Measurements from ENCODE around the gene ZBTB12.
"Not testable (repeated sequence)": the region's sequence is repeated elsewhere in the genome, so short reads cannot be mapped to it uniquely, and the experiment has no call there.

ZBTB12 gene

GRCh38 chr6:31871046-31871659 lies 30.7 kb downstream of the ZBTB12 start:
- no peak for DNase-seq (ENCODE audit: low spot score)
- in situ Hi-C loops (cut with MboI; ENCODE audit: low pct_unique_long_range_greater_than_20kb, low sequenced_read_pairs, unreplicated experiment): no loop called here
- TF ChIP-seq, protein P1, sequence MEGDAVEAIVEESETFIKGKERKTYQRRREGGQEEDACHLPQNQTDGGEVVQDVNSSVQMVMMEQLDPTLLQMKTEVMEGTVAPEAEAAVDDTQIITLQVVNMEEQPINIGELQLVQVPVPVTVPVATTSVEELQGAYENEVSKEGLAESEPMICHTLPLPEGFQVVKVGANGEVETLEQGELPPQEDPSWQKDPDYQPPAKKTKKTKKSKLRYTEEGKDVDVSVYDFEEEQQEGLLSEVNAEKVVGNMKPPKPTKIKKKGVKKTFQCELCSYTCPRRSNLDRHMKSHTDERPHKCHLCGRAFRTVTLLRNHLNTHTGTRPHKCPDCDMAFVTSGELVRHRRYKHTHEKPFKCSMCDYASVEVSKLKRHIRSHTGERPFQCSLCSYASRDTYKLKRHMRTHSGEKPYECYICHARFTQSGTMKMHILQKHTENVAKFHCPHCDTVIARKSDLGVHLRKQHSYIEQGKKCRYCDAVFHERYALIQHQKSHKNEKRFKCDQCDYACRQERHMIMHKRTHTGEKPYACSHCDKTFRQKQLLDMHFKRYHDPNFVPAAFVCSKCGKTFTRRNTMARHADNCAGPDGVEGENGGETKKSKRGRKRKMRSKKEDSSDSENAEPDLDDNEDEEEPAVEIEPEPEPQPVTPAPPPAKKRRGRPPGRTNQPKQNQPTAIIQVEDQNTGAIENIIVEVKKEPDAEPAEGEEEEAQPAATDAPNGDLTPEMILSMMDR (IDR thresholded peaks at IDR 0.05; ENCODE audit: extremely low read depth, insufficient read depth, missing control alignments): no peak

GRCh38 chr6:31870385-31870921 lies 31.4 kb downstream of the ZBTB12 start:
- TF ChIP-seq, protein P1 (IDR thresholded peaks at IDR 0.05; ENCODE audit: extremely low read depth, insufficient read depth, missing control alignments): peak; percentile 28
- DNase-seq (ENCODE audit: low spot score): no peak
- in situ Hi-C loops (cut with MboI; ENCODE audit: low pct_unique_long_range_greater_than_20kb, low sequenced_read_pairs, unreplicated experiment): no loop called here

DNA sequence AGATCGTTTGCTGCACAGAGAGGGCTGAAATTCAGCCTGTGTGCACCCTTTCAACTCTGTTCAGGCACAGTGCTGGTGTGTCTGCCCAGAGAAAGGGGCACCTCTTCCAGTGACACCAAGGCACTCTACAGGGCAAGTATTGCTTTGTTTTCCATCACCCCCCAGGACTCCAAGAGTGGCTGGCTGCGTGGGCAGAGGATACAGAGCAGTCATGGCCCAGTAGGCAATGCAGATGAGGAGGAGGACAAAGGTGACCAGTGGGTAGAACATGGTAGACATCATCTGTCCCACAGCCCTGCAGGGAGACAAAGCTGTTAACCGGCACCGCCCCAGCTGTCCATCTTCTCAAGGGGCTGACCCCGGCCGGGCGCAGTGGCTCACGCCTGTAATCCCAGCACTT lies 32.5 kb downstream of the ZBTB12 start:
- TF ChIP-seq, protein P1 (IDR thresholded peaks at IDR 0.05; ENCODE audit: extremely low read depth, insufficient read depth, missing control alignments): no peak
- no peak for DNase-seq (ENCODE audit: low spot score)
- in situ Hi-C loops (cut with MboI; ENCODE audit: low pct_unique_long_range_greater_than_20kb, low sequenced_read_pairs, unreplicated experiment): no loop called here

- in situ Hi-C loops (cut with MboI; ENCODE audit: low pct_unique_long_range_greater_than_20kb, low sequenced_read_pairs, unreplicated experiment); DNase-seq (ENCODE audit: low spot score): not testable (repeated sequence)
Measured at GRCh38 chr6:31868658-31868971, 33.3 kb downstream of the ZBTB12 start.

DNA sequence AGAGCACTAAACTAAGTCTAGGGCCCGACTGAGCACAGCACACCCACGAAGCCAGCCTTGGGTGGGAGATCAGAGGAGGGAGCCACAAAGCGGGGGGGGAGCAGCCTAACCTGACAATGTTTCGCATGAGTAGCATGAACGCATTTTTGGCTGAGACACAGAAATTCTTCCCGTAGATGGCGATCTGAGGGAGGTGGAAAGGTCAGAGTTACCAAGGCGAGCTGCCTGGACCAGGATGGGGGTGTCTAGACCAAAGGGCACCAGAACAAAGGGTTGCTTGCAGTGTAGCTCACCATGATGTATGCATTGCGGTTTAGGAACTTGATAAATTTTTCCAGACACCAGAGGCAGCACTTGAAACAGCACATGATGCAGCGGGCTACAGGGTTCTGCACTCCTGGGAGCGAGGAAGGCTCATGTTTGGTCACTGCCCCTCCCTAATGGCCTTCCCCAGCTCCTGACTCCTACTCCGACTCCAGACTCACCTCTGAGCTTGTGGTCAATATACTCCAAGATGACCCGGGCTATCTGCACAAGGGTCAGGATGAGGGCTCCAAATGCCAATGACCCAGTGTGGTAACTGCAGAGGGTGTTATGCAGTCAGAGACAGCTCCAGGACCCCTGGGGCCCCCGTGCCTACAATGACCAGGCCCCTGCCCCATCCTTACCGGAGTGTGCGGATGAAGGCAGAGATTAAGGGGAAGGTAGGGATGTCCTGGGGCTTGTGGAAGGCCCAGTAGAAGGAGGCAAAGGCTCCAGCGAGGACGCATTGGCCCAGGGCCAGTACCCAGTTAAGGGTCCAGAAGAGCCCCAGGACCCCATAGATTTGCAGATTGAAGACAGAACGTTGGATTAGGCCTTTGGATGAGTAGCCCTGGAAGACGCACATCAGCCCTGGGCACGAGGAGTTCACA lies 36.4 kb downstream of the ZBTB12 start:
- in situ Hi-C loops (cut with MboI; ENCODE audit: low pct_unique_long_range_greater_than_20kb, low sequenced_read_pairs, unreplicated experiment): no loop called here
- TF ChIP-seq, protein P1 (IDR thresholded peaks at IDR 0.05; ENCODE audit: extremely low read depth, insufficient read depth, missing control alignments): no peak
- DNase-seq (ENCODE audit: low spot score): no peak

GRCh38 chr6:31864818-31865204 lies 37.1 kb downstream of the ZBTB12 start:
- DNase-seq (ENCODE audit: low spot score): no peak
- TF ChIP-seq, protein P1 (IDR thresholded peaks at IDR 0.05; ENCODE audit: extremely low read depth, insufficient read depth, missing control alignments): no peak
- in situ Hi-C loops (cut with MboI; ENCODE audit: low pct_unique_long_range_greater_than_20kb, low sequenced_read_pairs, unreplicated experiment): no loop called here

- DNase-seq (ENCODE audit: low spot score); in situ Hi-C loops (cut with MboI; ENCODE audit: low pct_unique_long_range_greater_than_20kb, low sequenced_read_pairs, unreplicated experiment): not testable (repeated sequence)
Measured at GRCh38 chr6:31864123-31864562, 37.7 kb downstream of the ZBTB12 start.
